ENCODE results near the gene IP6K2.
"Not testable (repeated sequence)": the region's sequence is repeated elsewhere in the genome, so short reads cannot be mapped to it uniquely, and the experiment has no call there.

DNA sequence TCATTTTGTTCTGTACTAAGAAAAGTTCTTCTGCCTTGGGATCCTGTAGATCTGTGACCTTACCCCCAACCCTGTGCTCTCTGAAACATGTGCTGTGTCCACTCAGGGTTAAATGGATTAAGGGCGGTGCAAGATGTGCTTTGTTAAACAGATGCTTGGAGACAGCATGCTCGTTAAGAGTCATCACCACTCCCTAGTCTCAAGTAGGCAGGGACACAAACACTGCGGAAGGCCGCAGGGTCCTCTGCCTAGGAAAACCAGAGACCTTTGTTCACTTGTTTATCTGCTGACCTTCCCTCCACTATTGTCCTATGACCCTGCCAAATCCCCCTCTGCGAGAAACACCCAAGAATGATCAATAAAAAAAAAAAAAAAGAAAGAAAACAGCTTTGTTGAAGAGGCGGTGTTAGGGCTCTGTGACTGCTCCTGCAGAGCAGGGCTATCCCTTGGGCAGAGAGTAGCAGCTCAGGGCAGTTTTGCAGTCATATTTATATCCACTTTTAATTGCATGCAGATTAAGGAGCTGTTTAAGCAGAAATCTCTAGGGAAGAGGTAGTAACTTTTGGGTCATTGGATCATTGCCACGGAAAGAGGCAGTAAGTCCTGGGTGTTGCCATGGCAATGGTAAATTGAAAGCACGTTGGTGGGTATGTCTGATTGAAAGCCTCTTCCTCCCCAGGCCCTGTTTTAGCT lies 18.2 kb upstream of the IP6K2 start:
- TF ChIP-seq, protein P1, sequence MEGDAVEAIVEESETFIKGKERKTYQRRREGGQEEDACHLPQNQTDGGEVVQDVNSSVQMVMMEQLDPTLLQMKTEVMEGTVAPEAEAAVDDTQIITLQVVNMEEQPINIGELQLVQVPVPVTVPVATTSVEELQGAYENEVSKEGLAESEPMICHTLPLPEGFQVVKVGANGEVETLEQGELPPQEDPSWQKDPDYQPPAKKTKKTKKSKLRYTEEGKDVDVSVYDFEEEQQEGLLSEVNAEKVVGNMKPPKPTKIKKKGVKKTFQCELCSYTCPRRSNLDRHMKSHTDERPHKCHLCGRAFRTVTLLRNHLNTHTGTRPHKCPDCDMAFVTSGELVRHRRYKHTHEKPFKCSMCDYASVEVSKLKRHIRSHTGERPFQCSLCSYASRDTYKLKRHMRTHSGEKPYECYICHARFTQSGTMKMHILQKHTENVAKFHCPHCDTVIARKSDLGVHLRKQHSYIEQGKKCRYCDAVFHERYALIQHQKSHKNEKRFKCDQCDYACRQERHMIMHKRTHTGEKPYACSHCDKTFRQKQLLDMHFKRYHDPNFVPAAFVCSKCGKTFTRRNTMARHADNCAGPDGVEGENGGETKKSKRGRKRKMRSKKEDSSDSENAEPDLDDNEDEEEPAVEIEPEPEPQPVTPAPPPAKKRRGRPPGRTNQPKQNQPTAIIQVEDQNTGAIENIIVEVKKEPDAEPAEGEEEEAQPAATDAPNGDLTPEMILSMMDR (IDR thresholded peaks at IDR 0.05): not testable (repeated sequence)
- not testable (repeated sequence) for TF ChIP-seq POLR2A (IDR thresholded peaks at IDR 0.05)
